SU-DHL-6 (cell line): ENCODE results near the gene RASGRF1.

ENCODE experiments used
- H2AFZ ChIP-seq: fragments of 200-600 bp; sonication (generic); 2 replicates; pipeline ENCODE4 v1.6.1; 2014; ENCODE audit warnings: low read depth, mild to moderate bottlenecking, moderate library complexity, mixed read lengths, antibody characterized with exemption, low read length; ENCODE audit not compliant: severe bottlenecking
- H3F3A ChIP-seq: fragments of 200-600 bp; shearing (Covaris generic); 2 replicates; pipeline ENCODE4 v1.6.0; 2016; ENCODE audit warnings: antibody characterized with exemption, mild to moderate bottlenecking; ENCODE audit not compliant: insufficient read depth
- H3K27ac ChIP-seq: fragments of 200-600 bp; sonication (generic); 2 replicates; pipeline ENCODE4 v1.5.1; 2016; ENCODE audit warnings: low read depth, mild to moderate bottlenecking, low read length, moderate library complexity, mixed read lengths
- H3K27me3 ChIP-seq: fragments of 200-600 bp; sonication (generic), shearing (Covaris generic); 2 replicates; pipeline ENCODE4 v1.6.0; 2014; ENCODE audit warnings: mild to moderate bottlenecking, low read length
- H3K36me3 ChIP-seq: fragments of 200-600 bp; sonication (generic); 2 replicates; pipeline ENCODE4 v1.6.1; 2014; ENCODE audit warnings: mild to moderate bottlenecking, low read length, mixed read lengths
- H3K4me2 ChIP-seq: fragments of 300-600, 200-600 bp; shearing (Covaris generic), sonication (generic); 2 replicates; pipeline ENCODE4 v1.6.0; 2014; ENCODE audit warnings: low read length, low read depth, mild to moderate bottlenecking; ENCODE audit not compliant: poor library complexity, severe bottlenecking
- H3K4me3 ChIP-seq: fragments of 200-600 bp; sonication (generic); 2 replicates; pipeline ENCODE4 v1.5.1; 2014; ENCODE audit warnings: antibody characterized with exemption, low read length, mild to moderate bottlenecking, mixed read lengths; ENCODE audit not compliant: insufficient read depth, poor library complexity, severe bottlenecking
- H3K79me2 ChIP-seq: fragments of 200-600 bp; sonication (generic); 2 replicates; pipeline ENCODE4 v1.6.1; 2014; ENCODE audit warnings: mild to moderate bottlenecking, low read length, moderate library complexity; ENCODE audit not compliant: insufficient read depth
- H3K9ac ChIP-seq: fragments of 200-600 bp; sonication (generic); 2 replicates; pipeline ENCODE4 v1.7.0; 2014; ENCODE audit warnings: mild to moderate bottlenecking, low read length
- H3K9me2 ChIP-seq: fragments of 200-600 bp; sonication (generic); replicated peaks from 2 replicates; pipeline ENCODE4 v1.6.1; 2014; ENCODE audit warnings: low read length; ENCODE audit not compliant: insufficient read depth
- H3K9me3 ChIP-seq: fragments of 200-600 bp; sonication (generic); 2 replicates; pipeline ENCODE4 v1.6.1; 2014; ENCODE audit warnings: low read length, mixed read lengths; ENCODE audit not compliant: insufficient read depth
- H4K20me1 ChIP-seq: fragments of 200-600 bp; sonication (generic); 2 replicates; pipeline ENCODE4 v1.6.1; 2014; ENCODE audit warnings: low read depth, mild to moderate bottlenecking, antibody characterized with exemption, low read length, moderate library complexity, mixed read lengths
- EZH2phosphoT487 ChIP-seq: fragments of 200-600 bp; sonication (generic), shearing (Covaris generic); conservative IDR thresholded peaks from 2 replicates; pipeline ENCODE4 v1.6.1; 2018; ENCODE audit warnings: mild to moderate bottlenecking, antibody characterized with exemption, low read length, moderate library complexity, mixed read lengths
- TF ChIP-seq, protein P1 (sequence below): fragments of 200-600 bp; sonication (generic); IDR thresholded peaks from one replicate; pipeline ENCODE4 v1.5.1; 2017; ENCODE audit warnings: antibody characterized with exemption, mild to moderate bottlenecking, low read length, moderate library complexity; ENCODE audit not compliant: insufficient read depth, poor library complexity, severe bottlenecking

RASGRF1 gene

DNA sequence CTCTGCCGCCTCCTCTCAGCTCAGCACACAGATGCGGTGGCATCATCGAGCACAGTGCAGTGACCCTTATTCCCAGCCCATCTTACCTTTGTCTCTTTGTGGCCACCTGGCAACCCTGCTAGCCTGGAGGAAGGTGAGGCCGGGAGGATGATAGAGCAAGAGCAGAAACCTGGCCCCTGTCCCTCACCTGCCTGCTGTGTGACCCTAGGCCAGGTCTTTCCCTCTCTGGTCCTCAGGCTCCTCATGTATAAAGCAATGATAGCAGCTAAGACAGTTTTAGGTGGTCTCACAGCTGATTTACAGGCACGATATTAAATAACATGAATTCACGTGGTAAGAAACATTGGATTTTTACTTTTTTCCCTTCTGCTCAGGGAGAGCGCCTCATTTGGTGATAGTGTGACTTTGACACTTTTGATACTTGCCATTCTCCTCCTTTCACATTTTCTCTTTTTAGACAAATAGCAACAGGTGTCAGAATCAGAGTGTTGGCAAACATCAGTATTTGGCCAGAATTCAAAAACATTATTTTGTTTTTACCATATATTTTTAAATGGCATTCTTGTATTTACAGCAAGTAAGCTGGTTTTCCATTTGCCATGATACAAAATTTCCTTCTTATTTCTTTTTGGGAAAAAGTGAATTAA, 116.2 kb downstream of the RASGRF1 start:
- Histone ChIP-seq H3K27ac (no peak overlapping the region), H3K9me2 (no peaks in the 10 kb centered on the region), H3K27me3 (no peaks in the 10 kb centered on the region), H3K4me3 (no peak overlapping the region), H3K4me2 (no peak overlapping the region), H3K9me3 (no peaks in the 10 kb centered on the region), H4K20me1 (no peaks in the 10 kb centered on the region), H2AFZ (no peak overlapping the region), H3F3A (no peaks in the 10 kb centered on the region), H3K79me2 (no peaks in the 10 kb centered on the region), H3K36me3 (no peaks in the 10 kb centered on the region), H3K9ac (no peak overlapping the region)
- no peak for TF ChIP-seq EZH2phosphoT487
- TF ChIP-seq, protein P1, sequence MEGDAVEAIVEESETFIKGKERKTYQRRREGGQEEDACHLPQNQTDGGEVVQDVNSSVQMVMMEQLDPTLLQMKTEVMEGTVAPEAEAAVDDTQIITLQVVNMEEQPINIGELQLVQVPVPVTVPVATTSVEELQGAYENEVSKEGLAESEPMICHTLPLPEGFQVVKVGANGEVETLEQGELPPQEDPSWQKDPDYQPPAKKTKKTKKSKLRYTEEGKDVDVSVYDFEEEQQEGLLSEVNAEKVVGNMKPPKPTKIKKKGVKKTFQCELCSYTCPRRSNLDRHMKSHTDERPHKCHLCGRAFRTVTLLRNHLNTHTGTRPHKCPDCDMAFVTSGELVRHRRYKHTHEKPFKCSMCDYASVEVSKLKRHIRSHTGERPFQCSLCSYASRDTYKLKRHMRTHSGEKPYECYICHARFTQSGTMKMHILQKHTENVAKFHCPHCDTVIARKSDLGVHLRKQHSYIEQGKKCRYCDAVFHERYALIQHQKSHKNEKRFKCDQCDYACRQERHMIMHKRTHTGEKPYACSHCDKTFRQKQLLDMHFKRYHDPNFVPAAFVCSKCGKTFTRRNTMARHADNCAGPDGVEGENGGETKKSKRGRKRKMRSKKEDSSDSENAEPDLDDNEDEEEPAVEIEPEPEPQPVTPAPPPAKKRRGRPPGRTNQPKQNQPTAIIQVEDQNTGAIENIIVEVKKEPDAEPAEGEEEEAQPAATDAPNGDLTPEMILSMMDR: no peak

DNA sequence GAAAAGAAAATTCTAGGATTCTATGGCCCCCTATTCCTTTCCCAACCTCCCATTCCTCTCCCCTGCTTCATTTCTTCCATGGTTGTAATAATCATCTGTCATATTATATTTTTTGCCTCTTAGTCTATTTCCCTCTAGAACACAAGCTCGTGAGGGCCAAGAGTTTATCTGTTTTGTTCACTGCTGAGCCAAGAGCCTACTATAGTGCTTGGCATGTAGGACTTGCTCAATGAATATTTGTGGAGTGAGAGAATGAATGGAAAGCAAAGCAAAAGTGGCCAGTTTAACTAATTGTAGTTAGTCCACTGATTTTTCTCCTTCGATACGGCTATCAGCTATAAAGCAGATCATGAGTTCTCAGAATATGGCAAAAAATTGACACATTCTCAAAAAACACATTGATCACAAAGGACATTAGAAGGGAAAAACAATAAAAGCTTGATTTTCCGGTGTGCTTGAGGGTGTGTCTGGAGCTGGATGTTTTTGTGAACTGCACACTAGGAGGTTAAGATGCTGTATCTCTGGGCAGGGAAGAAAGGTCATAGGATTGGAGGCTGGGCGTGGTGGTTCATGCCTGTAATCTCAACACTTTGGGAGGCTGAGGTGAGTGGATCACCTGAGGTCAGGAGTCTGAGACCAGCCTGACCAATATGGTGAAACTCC, 120.8 kb downstream of the RASGRF1 start:
- Histone ChIP-seq H3K4me2 (no peak overlapping the region), H2AFZ (no peak overlapping the region), H3K27me3 (no peaks in the 10 kb centered on the region), H3K79me2 (no peaks in the 10 kb centered on the region), H3K27ac (no peak overlapping the region), H3F3A (no peaks in the 10 kb centered on the region), H3K4me3 (no peak overlapping the region), H3K9me2 (no peaks in the 10 kb centered on the region), H3K36me3 (no peaks in the 10 kb centered on the region), H3K9ac (no peak overlapping the region), H3K9me3 (no peaks in the 10 kb centered on the region), H4K20me1 (no peaks in the 10 kb centered on the region)
- TF ChIP-seq, protein P1: no peak
- no peak for TF ChIP-seq EZH2phosphoT487

DNA sequence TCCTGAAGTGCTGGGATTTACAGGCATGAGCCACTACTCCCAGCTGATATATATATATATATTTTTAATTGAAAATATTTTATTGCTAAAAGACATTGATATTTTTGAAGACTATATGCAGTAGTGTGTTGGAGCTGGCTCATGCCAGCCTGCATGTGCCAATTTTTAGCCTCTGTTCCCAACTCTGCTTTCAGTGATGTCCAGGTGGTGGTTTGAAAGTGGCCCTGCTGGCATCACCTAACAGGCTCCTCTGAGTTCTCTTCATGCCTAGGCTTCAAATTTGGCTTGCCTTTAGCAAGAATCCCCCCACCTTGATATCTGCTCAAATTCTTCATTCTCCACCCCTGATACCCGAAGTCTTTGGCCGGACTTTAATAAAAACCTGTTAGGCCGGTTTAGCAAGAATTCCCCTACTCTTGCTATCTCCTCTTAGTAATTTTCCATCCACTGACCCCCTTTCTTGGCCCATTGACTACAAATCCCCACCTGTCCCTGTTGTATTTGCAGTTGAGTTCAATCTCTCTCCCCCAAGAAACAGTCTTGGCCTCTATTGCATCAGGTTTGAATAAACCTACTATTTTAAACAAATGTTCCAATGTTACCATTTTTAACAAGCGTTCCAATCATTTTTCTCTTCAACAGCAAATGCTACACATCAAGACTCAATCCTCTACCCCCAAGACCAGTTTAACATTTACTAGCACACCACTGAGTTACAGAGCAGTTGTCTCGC, 121.9 kb downstream of the RASGRF1 start:
- Histone ChIP-seq H3F3A (no peaks in the 10 kb centered on the region), H3K9me2 (no peaks in the 10 kb centered on the region), H4K20me1 (no peaks in the 10 kb centered on the region), H3K27me3 (no peaks in the 10 kb centered on the region), H3K79me2 (no peaks in the 10 kb centered on the region), H2AFZ (no peak overlapping the region), H3K4me2 (no peak overlapping the region), H3K9me3 (no peaks in the 10 kb centered on the region), H3K27ac (no peak overlapping the region), H3K4me3 (no peak overlapping the region), H3K36me3 (no peaks in the 10 kb centered on the region), H3K9ac (no peak overlapping the region)
- no peak for TF ChIP-seq EZH2phosphoT487
- TF ChIP-seq, protein P1: no peak
